ENCODE data around the gene COL25A1.
"Not testable (repeated sequence)": the region's sequence is repeated elsewhere in the genome, so short reads cannot be mapped to it uniquely, and the experiment has no call there.

The COL25A1 gene

DNA sequence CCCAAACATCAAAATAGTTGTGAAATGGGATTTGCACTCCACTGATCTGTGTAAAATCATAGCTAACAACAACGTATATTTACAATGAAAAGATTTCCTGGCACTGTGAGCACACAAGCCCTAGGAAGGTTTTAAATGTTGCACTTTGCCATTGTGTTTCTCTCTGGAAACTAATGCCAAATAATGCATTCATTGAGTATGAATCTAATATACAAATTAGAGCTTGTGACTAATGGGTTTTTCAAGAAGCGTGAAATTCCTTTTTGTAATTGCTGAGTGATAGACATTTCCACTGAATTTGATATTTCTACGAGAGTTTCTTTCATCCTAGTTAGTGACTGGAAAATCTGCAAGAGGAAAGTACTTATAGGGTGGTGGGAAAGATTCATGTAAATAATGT lies 135.9 kb downstream of the COL25A1 start:
- DNase-seq: no peak

DNA sequence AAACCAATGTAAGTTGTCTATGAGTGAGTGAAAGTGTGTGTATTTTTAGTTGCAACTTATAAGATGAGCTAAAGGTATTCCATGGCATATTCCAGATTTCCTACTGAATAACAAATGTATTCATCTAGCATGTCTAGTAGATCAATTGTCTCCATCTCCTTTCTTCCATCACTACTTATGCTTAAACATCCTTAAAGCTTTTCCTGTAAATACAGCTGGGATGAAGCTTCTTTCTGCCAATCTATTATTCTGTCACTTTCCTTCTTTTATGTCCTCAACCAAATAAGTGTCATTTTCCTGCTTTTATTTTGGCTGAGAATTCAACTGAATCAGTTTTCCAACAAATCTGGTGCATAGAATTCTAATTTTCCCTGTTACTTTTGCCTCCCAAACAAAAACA lies 136.3 kb downstream of the COL25A1 start:
- no peak for DNase-seq

DNA sequence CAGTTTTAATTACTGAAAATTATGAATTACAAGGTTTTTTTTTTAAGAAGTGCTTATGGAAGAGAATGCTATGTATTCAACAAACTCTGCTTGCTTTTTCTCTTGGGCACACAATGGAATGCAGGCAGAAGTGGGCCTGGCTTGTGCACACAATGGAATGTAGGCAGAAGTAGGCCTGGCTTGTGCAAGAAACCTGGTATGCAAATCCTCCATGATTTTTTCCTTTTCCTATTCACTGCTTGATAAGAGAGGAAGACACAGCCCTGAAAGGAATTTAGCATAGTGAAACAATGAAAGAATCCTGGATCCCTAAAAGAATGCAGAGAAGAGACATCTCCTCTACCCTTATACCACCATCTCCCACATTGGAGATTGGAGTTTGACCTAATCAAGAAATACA lies 138.4 kb downstream of the COL25A1 start:
- DNase-seq: no peak

- DNase-seq: no peak
These were observed 139.0 kb downstream of the COL25A1 start for GRCh38 chr4:109163493-109163892.

DNA sequence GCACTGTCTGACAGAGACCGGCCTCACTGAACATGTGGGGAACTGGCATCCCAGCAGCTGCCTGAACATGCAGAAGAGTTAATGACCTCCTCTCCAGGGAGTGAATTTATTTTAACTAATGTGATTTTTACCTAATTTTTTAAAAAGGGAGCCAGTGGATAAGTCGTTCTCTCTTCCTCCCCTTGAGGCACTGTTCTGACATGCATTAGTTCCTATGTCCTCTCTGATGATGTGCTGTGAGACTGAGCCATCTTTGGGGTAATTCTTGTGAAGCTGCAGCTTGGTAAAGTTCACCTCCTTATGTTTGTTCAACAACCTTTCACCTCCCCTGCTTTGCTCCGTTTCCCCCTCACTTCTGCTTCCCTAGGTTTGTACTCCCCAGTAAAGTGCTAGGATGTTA lies 139.7 kb downstream of the COL25A1 start:
- DNase-seq: no peak

- no peak for DNase-seq
These were observed 142.0 kb downstream of the COL25A1 start for GRCh38 chr4:109160494-109160893.

GRCh38 chr4:109157696-109158095 lies 144.8 kb downstream of the COL25A1 start:
- no peak for DNase-seq

GRCh38 chr4:109157205-109157604 lies 145.3 kb downstream of the COL25A1 start:
- no peak for DNase-seq

DNA sequence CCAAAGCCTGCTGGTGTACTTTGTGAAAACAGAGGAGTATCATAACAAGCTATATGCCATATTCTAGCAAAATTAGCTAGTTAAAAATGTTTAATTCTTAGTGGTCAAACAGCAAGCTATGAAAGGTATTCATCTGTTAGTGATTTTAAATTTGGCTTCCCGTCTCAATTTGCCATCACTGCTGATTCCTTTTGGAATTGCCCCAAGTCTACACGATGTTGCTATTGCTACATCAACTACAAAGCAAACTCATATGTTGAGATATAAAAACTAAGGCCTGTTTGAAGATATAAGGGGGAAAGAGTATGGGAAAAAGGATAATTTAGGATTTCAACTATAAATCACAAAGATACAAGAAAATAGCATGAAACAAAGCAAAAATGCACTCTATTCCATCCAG lies 146.1 kb downstream of the COL25A1 start:
- no peak for DNase-seq

DNA sequence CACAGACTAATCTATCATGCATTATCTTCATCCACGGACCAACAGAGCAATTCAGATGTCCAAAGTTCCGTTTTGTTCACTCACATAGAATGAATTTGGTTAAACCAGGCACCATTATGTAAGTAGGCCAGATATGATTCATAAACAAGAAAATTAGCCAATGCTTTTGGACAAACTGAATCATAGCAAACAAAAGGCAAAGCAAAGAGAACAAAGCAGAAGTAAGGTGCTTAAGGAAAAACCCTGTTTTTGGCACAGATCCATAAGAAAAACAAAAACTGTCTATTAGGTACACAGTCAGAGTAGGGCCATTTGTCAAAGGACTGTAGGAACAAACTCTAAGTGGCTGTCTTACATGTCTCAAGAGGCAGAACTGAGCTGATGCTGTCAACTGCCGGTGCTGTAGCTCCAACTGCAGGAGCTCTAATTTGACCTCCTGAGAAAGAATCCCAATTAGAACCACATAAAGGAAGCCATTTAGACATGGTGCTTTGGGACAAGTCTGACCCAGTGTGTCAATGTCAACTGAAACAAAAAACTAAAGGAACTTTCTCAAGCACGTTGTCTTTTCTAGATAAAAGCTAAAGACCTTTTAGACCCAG lies 146.7 kb downstream of the COL25A1 start:
- DNase-seq: no peak

- no peak for DNase-seq
These were observed 147.4 kb downstream of the COL25A1 start for GRCh38 chr4:109155084-109155483.

GRCh38 chr4:109154424-109154823 lies 148.0 kb downstream of the COL25A1 start:
- no peak for DNase-seq

GRCh38 chr4:109149836-109150235 lies 152.6 kb downstream of the COL25A1 start:
- no peak for DNase-seq

GRCh38 chr4:109148577-109149075 lies 153.8 kb downstream of the COL25A1 start:
- DNase-seq: no peak

DNA sequence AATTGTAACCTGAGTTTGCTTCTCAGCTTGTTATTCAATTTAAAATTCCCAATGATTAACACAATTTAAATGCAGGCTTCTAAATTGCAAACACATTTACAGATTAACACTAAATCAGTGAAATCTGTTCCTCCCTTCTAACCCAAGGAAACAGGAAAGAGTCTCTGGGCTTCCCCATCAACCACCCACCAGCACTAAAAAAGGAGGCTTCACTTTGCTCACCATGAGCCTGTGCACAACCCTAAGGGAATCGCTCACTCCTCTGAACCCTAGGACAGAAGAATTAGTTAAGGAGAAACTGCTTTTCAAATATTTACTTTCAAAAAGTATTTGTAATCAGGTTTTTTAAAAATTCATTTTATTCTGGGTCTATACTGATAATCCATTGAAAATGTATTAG lies 155.3 kb downstream of the COL25A1 start:
- DNase-seq: no peak

DNA sequence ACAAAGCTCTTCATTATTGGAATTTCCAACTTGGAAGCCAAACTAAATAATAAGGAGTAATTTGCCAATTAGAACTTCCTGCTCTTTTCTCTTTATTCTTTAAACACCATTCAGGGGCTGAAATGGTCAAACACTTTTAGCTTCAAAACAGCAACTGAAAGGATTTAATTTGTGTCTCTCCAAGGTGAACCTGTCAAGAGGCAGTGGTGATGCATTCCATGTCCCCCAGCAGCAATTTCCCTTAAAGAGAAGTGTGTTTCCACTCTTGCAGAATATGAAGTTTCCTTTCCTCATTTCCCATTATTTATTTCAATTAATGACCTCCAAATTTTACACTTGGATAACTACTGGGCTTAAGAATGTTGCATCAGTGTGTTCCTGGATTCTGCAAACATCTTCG lies 156.0 kb downstream of the COL25A1 start:
- no peak for DNase-seq

GRCh38 chr4:109138125-109138524 lies 164.3 kb downstream of the COL25A1 start:
- not testable (repeated sequence) for DNase-seq

DNA sequence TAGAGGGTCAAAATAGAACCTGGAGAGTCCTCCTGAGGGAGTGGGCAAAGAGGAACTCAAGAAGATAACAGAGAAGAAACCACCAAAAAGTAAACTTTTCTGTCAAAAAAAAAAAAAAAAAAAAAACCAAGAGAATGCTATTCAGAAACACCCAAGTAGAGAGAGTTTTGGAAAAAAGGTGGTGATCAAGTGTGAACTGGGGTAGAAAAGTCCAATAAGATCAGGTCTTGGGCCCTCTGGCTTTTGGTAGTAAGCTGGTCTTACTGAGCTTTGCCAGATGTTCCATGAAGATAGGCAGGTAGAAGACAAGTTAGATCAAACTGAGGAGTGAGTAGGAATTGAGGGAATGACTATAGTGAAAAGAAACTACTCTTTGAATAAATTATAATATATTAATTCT lies 167.5 kb downstream of the COL25A1 start:
- no peak for DNase-seq

- no peak for DNase-seq
These were observed 168.2 kb downstream of the COL25A1 start for GRCh38 chr4:109134268-109134667.

GRCh38 chr4:109131559-109131958 lies 170.9 kb downstream of the COL25A1 start:
- no peak for DNase-seq

GRCh38 chr4:109128589-109128988 lies 173.9 kb downstream of the COL25A1 start:
- no peak for DNase-seq

GRCh38 chr4:109127866-109128265 lies 174.6 kb downstream of the COL25A1 start:
- no peak for DNase-seq

- no peak for DNase-seq
These were observed 175.6 kb downstream of the COL25A1 start for GRCh38 chr4:109126856-109127255.

DNA sequence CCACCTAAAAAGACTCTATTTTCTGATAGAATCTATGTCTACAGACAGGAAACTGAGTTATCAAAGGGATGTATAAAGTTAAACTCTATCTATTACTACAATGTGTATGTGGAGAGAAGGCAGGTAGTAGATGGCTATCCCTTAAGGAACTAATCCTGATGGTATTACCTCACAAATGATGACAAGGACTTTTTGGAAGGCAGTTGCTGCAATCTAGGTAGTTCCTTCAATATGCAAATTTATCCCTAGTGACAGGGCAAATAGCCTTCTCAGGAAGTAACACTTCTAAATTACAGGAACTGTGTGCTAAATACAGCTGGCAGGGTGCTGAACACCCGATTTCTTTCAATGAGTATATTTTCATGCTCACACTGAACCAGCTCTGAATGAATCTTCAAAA lies 177.4 kb downstream of the COL25A1 start:
- no peak for DNase-seq

GRCh38 chr4:109123951-109124350 lies 178.5 kb downstream of the COL25A1 start:
- DNase-seq: no peak

GRCh38 chr4:109121561-109121960 lies 180.9 kb downstream of the COL25A1 start:
- DNase-seq: no peak

All from COR-L47 (cell line).